HepG2 (cell line): ENCODE measurements around the gene WBP1. TPM values are rescaled to one million over a fixed set of nuclear protein-coding genes. Genes with fewer than 3 reads are reported as not detected.

Experiments used
- ARNT2 ChIP-seq: sonication (generic); formaldehyde crosslinking; IDR thresholded peaks from 2 replicates; pipeline ENCODE4 v1.8.0; 2022; ENCODE audit warnings: mild to moderate bottlenecking, low read depth, missing genetic modification reagents, moderate library complexity
- CEBPZ ChIP-seq: IDR thresholded peaks from 2 replicates; pipeline ENCODE4 v1.6.1; 2012; ENCODE audit warnings: low read length, improper control_type of control experiment
- EP300 ChIP-seq, 3 experiments: sonication (generic) in 1 of 3; formaldehyde crosslinking in 1 of 3; IDR thresholded peaks; 2 replicates each; pipeline versions ENCODE4 v1.5.1 to v1.6.1; 2011 to 2020; ENCODE audit warnings: low read depth in 2 of 3, low read length in 2 of 3, borderline replicate concordance in 1 of 3, improper control_type of control experiment in 1 of 3, mild to moderate bottlenecking in 1 of 3, missing genetic modification reagents in 1 of 3, moderate library complexity in 1 of 3
- FOXM1 ChIP-seq: sonication (generic); formaldehyde crosslinking; IDR thresholded peaks from 2 replicates; pipeline ENCODE4 v1.5.0; 2020; ENCODE audit warnings: missing genetic modification reagents
- JUN ChIP-seq: sonication (generic); formaldehyde crosslinking; IDR thresholded peaks from 2 replicates; pipeline ENCODE4 v1.4.0; 2020; ENCODE audit warnings: mild to moderate bottlenecking, missing genetic modification reagents
- KDM3A ChIP-seq: IDR thresholded peaks from 2 replicates; pipeline ENCODE4 v1.6.1; 2018; ENCODE audit warnings: low read depth, missing compliant biosample characterization
- SMAD9 ChIP-seq: sonication (generic); formaldehyde crosslinking; IDR thresholded peaks from 2 replicates; pipeline ENCODE4 v1.5.1; 2020; ENCODE audit warnings: mild to moderate bottlenecking, missing genetic modification reagents
- TGIF2 ChIP-seq: IDR thresholded peaks from 2 replicates; pipeline ENCODE4 v1.6.1; 2016; ENCODE audit warnings: control low read depth, missing compliant biosample characterization
- ZIK1 ChIP-seq: sonication (generic); formaldehyde crosslinking; IDR thresholded peaks from 2 replicates; pipeline ENCODE4 v1.5.0; 2020; ENCODE audit warnings: mild to moderate bottlenecking, low read depth, missing genetic modification reagents, borderline replicate concordance
- ZNF337 ChIP-seq: sonication (generic); formaldehyde crosslinking; IDR thresholded peaks from 2 replicates; pipeline ENCODE4 v1.5.1; 2020; ENCODE audit warnings: missing genetic modification reagents, low read depth, mild to moderate bottlenecking, borderline replicate concordance
- ZNF629 ChIP-seq: sonication (generic); formaldehyde crosslinking; conservative IDR thresholded peaks from 2 replicates; pipeline ENCODE4 v1.5.0; 2020; ENCODE audit warnings: missing genetic modification reagents
- ZNF761 ChIP-seq: sonication (generic); formaldehyde crosslinking; conservative IDR thresholded peaks from 2 replicates; pipeline ENCODE4 v1.4.0; 2020; ENCODE audit warnings: mild to moderate bottlenecking, missing genetic modification reagents
- polyA plus RNA-seq, 8 experiments: library from polyadenylated mRNA; depleted of rRNA in 3 of 8; stranded (reverse) in 7 of 8; unstranded in 1 of 8; fragments of >200 nt; fragmentation: Illumina TruSeq in 4 of 8; extraction: Trizol in 4 of 8; gene quantifications; 2 replicates each; pipeline versions ENCODE4 v1.2.1 to v1.2.3, GENCODE V29; 2011 to 2016; ENCODE audit warnings: low read depth in 4 of 8, missing spikeins in 1 of 8, mixed read lengths in 1 of 8; ENCODE audit not compliant: insufficient read depth in 1 of 8
- total RNA-seq, 5 experiments: library from RNA; depleted of rRNA; stranded (reverse); fragments of >200 nt; fragmentation: Illumina TruSeq; extraction: Trizol; gene quantifications; 2 replicates each; pipeline ENCODE4 v1.2.3, GENCODE V29; 2016; ENCODE audit warnings: low read depth in 1 of 5
- TF ChIP-seq, protein P1 (sequence below): sonication (generic); formaldehyde crosslinking; IDR thresholded peaks from 2 replicates; pipeline ENCODE4 v1.4.0; 2020; ENCODE audit warnings: missing genetic modification reagents, borderline replicate concordance
- TF ChIP-seq, protein P2 (sequence below): IDR thresholded peaks from 2 replicates; pipeline ENCODE4 v1.6.1; 2012; ENCODE audit warnings: low read depth, low read length, improper control_type of control experiment

Gene WBP1
- total and polyA plus RNA-seq, 2 of the 13 experiments (the other 11 are each of a cell fraction or from before 2014, with no cell fraction given), result 38.8 to 85.7 TPM

DNA sequence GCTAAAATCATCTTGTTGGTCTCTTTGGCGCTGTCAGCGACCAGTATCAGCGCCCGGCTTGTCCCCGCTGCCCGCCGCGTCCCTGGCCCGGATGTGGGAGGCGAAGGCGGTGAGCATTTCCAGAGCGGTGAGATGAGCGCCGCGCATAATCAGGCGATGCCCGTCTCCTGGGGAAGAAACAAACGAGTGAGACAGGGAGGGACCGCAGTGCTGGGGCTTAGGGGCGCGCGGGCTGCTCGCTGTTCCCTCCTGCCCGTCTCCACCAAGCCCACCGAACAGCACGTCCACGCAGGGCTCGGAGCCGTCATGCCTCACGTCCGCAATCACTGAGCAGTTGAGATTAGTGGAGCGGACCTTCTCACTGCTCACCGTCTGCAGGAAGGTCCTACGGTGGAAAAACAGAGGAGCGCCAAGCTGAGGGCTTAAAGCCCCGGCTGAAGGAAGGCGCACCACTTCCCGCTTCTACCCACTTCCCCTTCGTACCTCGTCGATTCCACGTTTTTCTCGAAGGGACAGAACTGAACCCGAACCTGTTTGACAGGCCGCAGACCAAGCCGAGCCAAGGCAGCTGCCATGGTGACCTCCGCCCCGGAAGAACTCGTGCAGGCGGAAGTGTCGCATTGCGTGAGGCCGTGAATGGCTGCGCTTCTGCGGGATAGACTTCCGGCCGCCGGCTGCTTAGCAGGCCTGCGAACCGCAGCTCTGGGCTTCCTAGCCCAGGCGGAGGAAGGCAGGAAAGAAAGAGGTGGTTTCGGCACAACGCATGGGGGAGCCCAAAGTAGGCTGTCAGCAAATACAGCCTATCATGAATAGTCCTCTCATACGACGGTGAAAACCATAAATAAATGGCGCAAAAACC, 14.1 kb downstream of the WBP1 start, which contains the start of gene MRPL53 (continued):
- no peak for TF ChIP-seq CEBPZ
- TF ChIP-seq FOXM1 (CRISPR knock-in tag), result no peak
- peak; percentile 94 for TF ChIP-seq TGIF2 (CRISPR knock-in tag)
- TF ChIP-seq SMAD9, result peak; percentile 90; the same call in 1 of the 2 replicates
- peak; percentile 90 for TF ChIP-seq ARNT2 (CRISPR knock-in tag)
- TF ChIP-seq ZIK1 (CRISPR knock-in tag), result 0 out of 2 replicates have a peak, but pooled peaks have one; percentile 84
- TF ChIP-seq KDM3A, result no peak; the same call in 1 of the 2 replicates
- TF ChIP-seq, protein P1, sequence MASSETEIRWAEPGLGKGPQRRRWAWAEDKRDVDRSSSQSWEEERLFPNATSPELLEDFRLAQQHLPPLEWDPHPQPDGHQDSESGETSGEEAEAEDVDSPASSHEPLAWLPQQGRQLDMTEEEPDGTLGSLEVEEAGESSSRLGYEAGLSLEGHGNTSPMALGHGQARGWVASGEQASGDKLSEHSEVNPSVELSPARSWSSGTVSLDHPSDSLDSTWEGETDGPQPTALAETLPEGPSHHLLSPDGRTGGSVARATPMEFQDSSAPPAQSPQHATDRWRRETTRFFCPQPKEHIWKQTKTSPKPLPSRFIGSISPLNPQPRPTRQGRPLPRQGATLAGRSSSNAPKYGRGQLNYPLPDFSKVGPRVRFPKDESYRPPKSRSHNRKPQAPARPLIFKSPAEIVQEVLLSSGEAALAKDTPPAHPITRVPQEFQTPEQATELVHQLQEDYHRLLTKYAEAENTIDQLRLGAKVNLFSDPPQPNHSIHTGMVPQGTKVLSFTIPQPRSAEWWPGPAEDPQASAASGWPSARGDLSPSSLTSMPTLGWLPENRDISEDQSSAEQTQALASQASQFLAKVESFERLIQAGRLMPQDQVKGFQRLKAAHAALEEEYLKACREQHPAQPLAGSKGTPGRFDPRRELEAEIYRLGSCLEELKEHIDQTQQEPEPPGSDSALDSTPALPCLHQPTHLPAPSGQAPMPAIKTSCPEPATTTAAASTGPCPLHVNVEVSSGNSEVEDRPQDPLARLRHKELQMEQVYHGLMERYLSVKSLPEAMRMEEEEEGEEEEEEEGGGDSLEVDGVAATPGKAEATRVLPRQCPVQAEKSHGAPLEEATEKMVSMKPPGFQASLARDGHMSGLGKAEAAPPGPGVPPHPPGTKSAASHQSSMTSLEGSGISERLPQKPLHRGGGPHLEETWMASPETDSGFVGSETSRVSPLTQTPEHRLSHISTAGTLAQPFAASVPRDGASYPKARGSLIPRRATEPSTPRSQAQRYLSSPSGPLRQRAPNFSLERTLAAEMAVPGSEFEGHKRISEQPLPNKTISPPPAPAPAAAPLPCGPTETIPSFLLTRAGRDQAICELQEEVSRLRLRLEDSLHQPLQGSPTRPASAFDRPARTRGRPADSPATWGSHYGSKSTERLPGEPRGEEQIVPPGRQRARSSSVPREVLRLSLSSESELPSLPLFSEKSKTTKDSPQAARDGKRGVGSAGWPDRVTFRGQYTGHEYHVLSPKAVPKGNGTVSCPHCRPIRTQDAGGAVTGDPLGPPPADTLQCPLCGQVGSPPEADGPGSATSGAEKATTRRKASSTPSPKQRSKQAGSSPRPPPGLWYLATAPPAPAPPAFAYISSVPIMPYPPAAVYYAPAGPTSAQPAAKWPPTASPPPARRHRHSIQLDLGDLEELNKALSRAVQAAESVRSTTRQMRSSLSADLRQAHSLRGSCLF (CRISPR knock-in tag), result peak; percentile 39; the same call in 1 of the 2 replicates
- peak; percentile 21; the same call in 1 of the 2 replicates for TF ChIP-seq JUN (CRISPR knock-in tag)
- peak; percentile 37; the same call in 1 of the 2 replicates for TF ChIP-seq ZNF629
- peak; percentile 97 for TF ChIP-seq ZNF761 (CRISPR knock-in tag)
- TF ChIP-seq, protein P2, sequence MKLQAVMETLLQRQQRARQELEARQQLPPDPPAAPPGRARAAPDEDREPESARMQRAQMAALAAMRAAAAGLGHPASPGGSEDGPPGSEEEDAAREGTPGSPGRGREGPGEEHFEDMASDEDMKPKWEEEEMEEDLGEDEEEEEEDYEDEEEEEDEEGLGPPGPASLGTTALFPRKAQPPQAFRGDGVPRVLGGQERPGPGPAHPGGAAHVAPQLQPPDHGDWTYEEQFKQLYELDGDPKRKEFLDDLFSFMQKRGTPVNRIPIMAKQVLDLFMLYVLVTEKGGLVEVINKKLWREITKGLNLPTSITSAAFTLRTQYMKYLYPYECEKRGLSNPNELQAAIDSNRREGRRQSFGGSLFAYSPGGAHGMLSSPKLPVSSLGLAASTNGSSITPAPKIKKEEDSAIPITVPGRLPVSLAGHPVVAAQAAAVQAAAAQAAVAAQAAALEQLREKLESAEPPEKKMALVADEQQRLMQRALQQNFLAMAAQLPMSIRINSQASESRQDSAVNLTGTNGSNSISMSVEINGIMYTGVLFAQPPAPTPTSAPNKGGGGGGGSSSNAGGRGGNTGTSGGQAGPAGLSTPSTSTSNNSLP, result no peak
- TF ChIP-seq EP300 (IDR thresholded peaks at IDR 0.05; ENCODE audit: low read depth in 2 of 2, low read length in 2 of 2), result peak in 1 of 2 experiments; percentile 54; a peak in 2 of 4 replicates
- TF ChIP-seq EP300 (CRISPR knock-in tag; IDR thresholded peaks at IDR 0.05; ENCODE audit: borderline replicate concordance), result peak; percentile 67
- TF ChIP-seq ZNF337 (CRISPR knock-in tag), result peak; percentile 94; the same call in 1 of the 2 replicates
